NCI-H2029 (cell line): ENCODE measurements around the gene CAMTA1.

Experiments
- DNase-seq: peaks from one replicate; lab custom pipeline; 2025; lab: John Stamatoyannopoulos, UW

Gene CAMTA1

DNA sequence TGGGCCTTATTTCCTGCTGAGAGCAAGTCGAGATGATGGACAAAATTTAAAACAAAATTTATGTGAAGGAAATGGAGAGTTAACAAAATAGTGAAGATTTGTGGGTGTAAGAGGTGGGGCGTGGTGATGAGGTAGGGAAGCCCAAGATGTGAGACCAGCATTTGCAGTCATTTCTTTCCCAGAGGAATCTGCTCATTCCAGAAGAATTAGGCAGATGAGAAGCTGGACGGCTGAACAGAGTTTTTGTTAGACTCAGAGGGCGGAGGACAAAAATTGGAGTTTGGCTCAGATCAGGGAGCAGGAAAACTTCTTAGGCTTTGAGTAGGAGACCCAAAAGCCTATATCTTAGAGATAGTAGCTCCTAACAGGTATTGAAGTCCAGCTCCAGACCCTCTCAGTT, 65.3 kb downstream of the CAMTA1 start:
- DNase-seq, result no peak

- no peak for DNase-seq
Observed at GRCh38 chr1:6852136-6852890, 67.1 kb downstream of the CAMTA1 start.

- no peak for DNase-seq
Observed at GRCh38 chr1:6854166-6854565, 68.9 kb downstream of the CAMTA1 start.

DNA sequence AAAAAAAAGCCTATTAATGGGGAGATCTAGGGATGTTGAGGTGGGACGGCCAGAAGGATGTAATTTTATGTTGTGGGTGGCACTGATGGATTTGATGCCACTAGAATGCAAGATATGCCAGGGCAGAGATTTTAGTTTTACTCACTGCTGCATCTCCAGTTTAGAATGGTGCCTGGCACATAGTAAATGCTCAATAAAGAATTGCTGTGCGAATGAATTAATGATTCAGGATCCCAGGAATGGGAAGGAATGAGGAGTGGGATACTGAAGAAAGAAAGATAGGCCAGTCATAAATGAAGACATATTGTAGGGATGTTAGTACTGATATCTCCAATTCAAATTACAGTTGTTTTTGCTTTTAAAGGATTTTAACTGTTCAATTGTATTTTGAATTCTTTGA, 72.6 kb downstream of the CAMTA1 start:
- no peak for DNase-seq

DNA sequence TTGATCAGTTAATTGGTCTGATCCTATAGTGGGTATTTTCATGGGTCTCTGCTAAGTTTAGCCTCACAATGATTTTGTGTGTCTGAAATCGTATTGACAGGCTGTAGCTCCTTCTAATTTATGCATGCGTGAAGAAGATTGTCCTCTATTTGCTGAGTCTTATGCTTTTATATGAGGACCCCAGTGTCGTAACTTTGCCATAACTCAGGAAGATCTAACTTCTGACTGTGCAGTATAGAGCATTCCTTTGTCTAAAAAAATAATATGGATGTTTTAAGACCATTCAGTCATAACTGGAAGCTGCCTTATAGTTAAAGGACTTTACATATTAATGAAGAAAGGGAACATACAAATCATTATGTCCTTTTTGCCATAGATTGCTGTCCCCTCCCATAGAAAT, 73.3 kb downstream of the CAMTA1 start:
- DNase-seq, result no peak

- DNase-seq, result peak; percentile 5
Observed at GRCh38 chr1:6859415-6860343, 74.4 kb downstream of the CAMTA1 start.

GRCh38 chr1:6860401-6860800, 75.1 kb downstream of the CAMTA1 start:
- DNase-seq, result no peak

- DNase-seq, result no peak
Observed at GRCh38 chr1:6861075-6861724, 75.9 kb downstream of the CAMTA1 start.

- no peak for DNase-seq
Observed at GRCh38 chr1:6862906-6863305, 77.7 kb downstream of the CAMTA1 start.

DNA sequence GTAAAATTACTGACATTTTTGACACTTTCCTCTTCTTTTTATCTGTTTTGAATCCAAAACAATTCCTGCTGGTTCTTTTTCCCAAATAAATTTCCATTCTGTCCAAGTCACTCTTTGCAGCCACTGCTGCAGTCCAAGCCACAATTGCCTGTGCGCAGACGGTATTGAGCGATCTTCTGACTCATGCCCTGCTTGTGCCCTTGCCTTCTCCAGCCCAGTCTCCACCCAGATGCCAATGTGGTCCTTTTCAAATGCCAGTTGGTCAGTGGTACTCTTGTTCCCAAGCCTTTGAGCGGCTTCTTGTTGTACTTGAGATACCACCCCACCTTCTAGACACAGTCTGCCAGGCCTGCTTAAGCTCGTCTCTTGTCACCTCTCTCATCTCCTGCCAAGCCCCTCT, 78.9 kb downstream of the CAMTA1 start:
- no peak for DNase-seq

GRCh38 chr1:6866825-6867224, 81.6 kb downstream of the CAMTA1 start:
- no peak for DNase-seq

DNA sequence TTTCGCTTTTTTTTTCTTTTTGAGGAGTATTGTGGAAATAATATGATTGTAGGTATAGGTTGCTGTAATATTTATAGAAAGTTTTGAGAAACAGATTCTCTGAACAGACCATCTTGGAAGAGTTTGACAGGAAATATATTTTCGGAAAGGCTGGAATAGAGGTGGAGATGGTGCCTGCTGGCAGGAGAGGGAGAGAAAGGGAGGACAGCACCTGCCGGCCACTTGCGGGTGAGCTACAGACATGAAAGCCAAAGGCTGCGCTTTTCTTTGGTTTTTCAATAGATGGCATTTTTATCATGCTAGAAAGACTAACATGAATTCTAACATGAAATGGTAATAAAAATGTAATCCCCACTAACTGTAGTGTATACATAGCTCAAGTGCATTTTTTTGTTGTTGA, 82.1 kb downstream of the CAMTA1 start:
- DNase-seq, result no peak

- no peak for DNase-seq
Observed at GRCh38 chr1:6867729-6868659, 82.7 kb downstream of the CAMTA1 start.

DNA sequence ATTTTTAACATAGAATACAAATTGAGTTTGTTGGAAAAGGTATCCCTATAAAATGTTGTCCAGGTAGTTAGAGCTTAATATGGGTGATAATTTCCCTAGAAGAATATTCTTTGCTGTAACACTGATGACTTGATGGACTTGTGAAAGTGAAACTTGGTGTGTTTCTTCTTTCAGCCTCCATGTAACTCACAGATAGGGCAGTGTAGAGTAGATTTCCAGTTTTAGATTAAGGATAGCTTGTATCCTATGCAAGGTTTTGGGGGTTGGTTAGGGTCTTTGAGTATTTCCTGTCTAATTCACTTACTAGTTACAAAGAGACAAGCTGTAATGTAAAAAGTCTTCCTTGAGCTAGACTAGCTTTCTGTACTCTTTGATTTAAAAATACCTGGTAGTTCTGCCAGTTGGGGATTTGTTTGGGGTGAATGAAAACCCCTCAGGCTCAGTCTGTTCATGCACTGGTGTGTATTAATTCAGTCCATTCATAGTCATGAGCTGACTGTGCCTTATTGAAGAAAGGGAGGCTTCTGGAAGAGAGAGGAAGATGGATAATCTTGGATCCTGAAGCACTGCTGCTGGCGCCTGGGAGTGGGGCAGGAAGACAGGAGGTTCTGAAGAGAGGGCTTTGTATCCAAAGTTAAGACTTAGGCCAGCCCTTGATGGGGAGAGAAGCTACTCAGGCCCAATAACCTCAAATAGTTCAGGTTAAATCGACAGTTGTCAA, 83.6 kb downstream of the CAMTA1 start:
- DNase-seq, result no peak

GRCh38 chr1:6869545-6869944, 84.3 kb downstream of the CAMTA1 start:
- DNase-seq, result no peak

- DNase-seq, result no peak
Observed at GRCh38 chr1:6870086-6870485, 84.8 kb downstream of the CAMTA1 start.

GRCh38 chr1:6870571-6870970, 85.3 kb downstream of the CAMTA1 start:
- DNase-seq, result no peak

DNA sequence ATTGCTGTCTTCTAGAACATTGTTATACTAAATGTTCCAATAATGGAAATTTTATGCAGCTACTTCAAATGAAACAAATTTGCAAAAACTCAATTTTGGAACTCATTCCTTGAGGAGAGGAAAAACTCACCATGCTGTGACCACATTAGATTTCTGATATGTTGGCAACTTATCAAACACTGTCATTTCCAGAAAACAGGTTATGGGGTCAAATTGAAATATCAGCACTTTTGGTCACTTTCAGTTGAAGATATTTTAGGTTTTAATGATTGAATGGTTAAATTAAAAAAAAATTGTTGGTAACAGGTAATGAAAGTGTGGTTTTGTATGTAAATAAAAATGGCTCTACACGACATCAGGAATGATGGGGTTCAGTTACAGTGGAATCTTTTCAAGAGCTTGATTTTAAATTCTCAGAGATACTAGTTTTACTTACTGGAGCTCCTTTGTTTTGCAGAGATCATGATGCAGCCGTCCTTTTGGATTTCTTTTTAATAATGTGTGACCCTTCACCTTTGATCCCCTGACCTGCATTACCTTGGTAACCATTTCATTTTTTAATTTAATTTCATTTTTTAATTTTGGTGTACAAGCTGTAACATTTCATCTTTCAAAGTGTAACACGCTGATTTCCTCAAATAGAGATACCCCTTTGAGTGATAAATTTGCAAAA, 86.2 kb downstream of the CAMTA1 start:
- DNase-seq, result no peak

DNA sequence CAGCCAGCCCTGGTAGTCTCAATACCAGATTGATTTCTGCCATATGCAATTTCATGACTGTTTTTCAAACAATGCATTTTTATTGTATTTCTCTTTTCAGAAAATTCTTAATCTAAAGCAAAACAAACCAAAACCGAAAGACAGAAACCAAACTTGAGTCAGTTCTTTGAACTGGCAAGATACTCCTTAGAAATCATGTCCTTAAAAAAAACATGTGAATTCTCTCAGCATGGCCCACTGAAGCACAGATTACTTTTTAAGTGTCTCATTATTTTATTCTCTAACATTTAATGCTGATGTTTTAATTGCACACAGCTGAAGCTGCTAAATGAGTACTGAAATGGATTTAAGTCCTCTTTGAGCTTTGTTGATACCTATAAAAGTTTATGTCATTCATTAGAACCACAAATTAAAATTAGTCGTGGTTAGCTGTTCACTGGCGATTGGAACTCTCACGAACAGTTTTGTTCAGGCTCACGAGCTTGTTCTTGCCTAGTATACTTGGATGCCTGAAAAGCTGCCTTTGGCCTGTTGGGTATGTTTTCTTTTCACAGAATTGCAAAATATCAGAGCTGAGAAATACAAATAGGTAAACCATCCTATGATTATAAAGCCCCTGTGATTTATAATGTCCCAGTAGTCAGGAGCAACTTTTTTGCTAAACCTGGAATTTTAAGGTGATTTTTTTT, 87.5 kb downstream of the CAMTA1 start:
- DNase-seq, result no peak
